Hindlimb muscle (tissue), 1 donor: ENCODE results near the gene MOSMO. TPM values are rescaled to one million over a fixed set of nuclear protein-coding genes. Genes with fewer than 3 reads are reported as not detected.

Experiments used
- polyA plus RNA-seq: library from polyadenylated mRNA; unstranded; fragments of 120-200 nt; gene quantifications from one replicate; pipeline ENCODE4 v1.2.1, GENCODE V29; 2013; ENCODE audit not compliant: insufficient read length

Gene MOSMO
- polyA plus RNA-seq, 1 donor: 14.0 TPM

Other genes with a start within 250 kb of the MOSMO start
- 83.9 TPM for gene NPIPB4, start 150.4 kb upstream of the MOSMO start, polyA plus RNA-seq
- 291 TPM for gene UQCRC2, start 54.8 kb upstream of the MOSMO start, polyA plus RNA-seq
- gene PDZD9, start 7.0 kb upstream of the MOSMO start, polyA plus RNA-seq: 0.31 TPM
- 0.06 TPM for gene VWA3A, start 84.4 kb downstream of the MOSMO start, polyA plus RNA-seq
- gene SDR42E2, start 154.4 kb downstream of the MOSMO start, polyA plus RNA-seq: not detected
- 67.3 TPM for gene EEF2K, start 198.2 kb downstream of the MOSMO start, polyA plus RNA-seq